HUES6 (cell line): ENCODE data around the gene SLC39A11.
"Not testable (repeated sequence)": the region's sequence is repeated elsewhere in the genome, so short reads cannot be mapped to it uniquely, and the experiment has no call there.

Experiments
- H3K27ac ChIP-seq: 2 replicates; pipeline ENCODE4 v1.7.0; 2013; ENCODE audit warnings: low read depth, mild to moderate bottlenecking, low read length, inconsistent platforms
- H3K27me3 ChIP-seq: 2 replicates; pipeline ENCODE4 v1.6.1; 2013; ENCODE audit warnings: low read length; ENCODE audit not compliant: control insufficient read depth, insufficient read depth
- H3K36me3 ChIP-seq: 2 replicates; pipeline ENCODE4 v1.6.1; 2013; ENCODE audit warnings: low read length; ENCODE audit not compliant: control insufficient read depth, insufficient read depth
- H3K4me1 ChIP-seq: 2 replicates; pipeline ENCODE4 v1.6.1; 2013; ENCODE audit warnings: low read length; ENCODE audit not compliant: control insufficient read depth, insufficient read depth
- H3K4me3 ChIP-seq: 2 replicates; pipeline ENCODE4 v1.5.1; 2013; ENCODE audit warnings: low read depth, low read length
- H3K9ac ChIP-seq: one replicate; pipeline ENCODE4 v1.6.1; 2013; ENCODE audit warnings: mild to moderate bottlenecking, low read length
- H3K9me3 ChIP-seq: 2 replicates; pipeline ENCODE4 v1.6.1; 2013; ENCODE audit warnings: low read depth, low read length; ENCODE audit not compliant: control insufficient read depth, insufficient read depth

SLC39A11 gene, protein sequence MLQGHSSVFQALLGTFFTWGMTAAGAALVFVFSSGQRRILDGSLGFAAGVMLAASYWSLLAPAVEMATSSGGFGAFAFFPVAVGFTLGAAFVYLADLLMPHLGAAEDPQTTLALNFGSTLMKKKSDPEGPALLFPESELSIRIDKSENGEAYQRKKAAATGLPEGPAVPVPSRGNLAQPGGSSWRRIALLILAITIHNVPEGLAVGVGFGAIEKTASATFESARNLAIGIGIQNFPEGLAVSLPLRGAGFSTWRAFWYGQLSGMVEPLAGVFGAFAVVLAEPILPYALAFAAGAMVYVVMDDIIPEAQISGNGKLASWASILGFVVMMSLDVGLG

DNA sequence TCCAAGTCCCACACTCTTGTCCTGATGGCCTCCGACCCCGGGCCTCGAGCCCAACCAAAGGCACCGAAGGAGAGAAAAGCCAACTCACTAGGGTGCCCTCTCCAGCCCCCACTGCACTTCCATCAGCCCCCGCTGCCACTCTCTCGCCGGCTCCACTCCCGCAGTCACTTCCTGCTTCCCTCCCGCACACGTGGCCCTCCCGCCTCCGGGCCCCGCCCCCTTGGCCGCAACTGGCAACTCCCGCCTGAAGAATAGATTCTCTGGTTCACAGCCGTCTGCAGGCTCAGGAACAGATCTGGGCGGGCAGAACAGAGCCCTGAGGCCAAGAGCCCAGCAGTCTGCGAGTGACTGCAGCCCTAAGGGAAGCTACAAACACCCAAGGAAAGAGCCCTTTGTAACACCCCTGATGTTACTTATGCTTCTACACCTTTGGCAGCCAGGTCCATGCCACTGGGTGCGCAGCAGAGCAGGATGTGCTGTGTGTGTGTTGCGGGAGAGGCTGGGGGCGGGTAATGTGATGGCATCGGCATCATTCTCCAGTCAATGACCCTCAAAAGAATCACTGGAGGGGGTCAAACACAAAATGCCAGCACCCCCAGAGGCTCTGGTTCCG lies at the start of gene SLC39A11:
Gene SLC39A11, minus strand, starts transcription at position 166 of the 613 bp plus-strand sequence. CDS start 3,924 bp downstream, outside the sequence.
- peak within 1 kb of the TSS; percentile 89 for H3K4me3 ChIP-seq
- peaks cover 13% of the 10 kb centered on the region for H3K4me1 ChIP-seq
- H3K27ac ChIP-seq = no peak within 1 kb of the TSS
- H3K9me3 ChIP-seq = no peaks in the 10 kb centered on the region
- peak within 1 kb of the TSS; percentile 59 for H3K9ac ChIP-seq
- peaks cover 5% of the 10 kb centered on the region; the same call in 1 of the 2 replicates for H3K36me3 ChIP-seq
- H3K27me3 ChIP-seq = no peaks in the 10 kb centered on the region

DNA sequence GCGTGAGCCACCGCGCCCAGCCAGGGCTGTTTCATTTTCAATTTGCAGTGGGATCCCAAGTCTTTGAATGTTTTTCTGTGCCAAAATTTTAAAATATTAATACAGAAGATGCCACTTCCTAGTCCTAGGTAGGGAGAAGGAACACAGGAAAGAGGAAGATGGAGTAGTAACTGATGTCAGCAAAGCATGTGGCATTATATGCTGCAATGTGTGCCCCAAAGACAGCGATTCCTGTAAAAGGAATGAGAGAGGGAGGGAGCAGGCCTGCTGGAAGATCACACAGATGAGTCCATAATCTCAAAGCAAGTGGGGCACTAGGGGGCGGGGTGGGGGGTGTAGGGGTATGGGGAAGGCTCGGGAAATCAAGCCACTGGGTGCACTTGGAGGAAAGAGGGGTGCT lies 48.9 kb upstream of the SLC39A11 start:
- peaks cover 17% of the 10 kb centered on the region for H3K9me3 ChIP-seq
- no peak overlapping the region for H3K9ac ChIP-seq
- no peaks in the 10 kb centered on the region for H3K27me3 ChIP-seq

DNA sequence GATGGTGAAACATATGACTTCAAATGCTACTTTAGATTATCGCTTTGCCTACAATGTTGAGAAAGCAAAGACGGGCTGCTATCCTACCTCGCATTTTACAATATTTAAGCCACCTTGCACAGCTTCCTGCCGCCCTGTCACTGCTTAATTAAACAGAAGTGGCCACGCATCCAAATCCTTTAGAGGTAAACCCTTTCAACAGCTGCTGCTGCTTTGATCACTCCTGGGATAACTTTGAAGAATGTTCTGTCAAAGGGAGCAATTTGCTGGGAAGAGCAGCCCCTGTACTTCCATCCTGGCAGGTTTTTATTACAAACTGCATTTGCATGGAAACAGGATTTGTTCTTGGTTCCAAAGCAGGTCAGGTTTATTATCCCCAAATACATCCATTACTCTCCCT lies 48.1 kb upstream of the SLC39A11 start:
- Histone ChIP-seq H3K4me3 (no peak overlapping the region), H3K36me3 (no peaks in the 10 kb centered on the region), H3K27ac (no peak overlapping the region), H3K4me1 (no peaks in the 10 kb centered on the region), H3K9me3 (peaks cover 13% of the 10 kb centered on the region), H3K27me3 (no peaks in the 10 kb centered on the region), H3K9ac (no peak overlapping the region)

More for the DNA sequence above, 48.9 kb upstream of the SLC39A11 start:
- Histone ChIP-seq H3K27ac (no peak overlapping the region), H3K4me1 (no peaks in the 10 kb centered on the region), H3K36me3 (no peaks in the 10 kb centered on the region), H3K4me3 (no peak overlapping the region)

DNA sequence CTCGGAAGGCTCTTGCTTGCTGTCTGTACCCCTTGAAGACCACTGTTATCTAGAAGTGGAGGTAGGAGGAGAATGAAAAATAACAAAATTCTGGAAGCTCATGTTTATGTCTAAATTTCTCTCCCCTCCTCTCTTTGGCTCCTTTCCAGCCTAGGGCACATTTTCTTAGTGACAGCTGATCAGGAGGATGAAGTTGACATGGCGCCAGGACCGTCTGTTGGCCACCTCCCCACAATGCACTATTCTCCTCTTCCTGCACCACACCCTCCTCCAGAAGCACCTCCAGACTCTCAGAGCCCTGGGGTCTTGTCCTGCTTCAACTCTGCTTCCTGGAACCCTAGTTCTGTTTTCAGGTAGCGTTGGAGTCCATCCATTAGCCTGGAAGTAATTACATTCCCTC lies 46.8 kb upstream of the SLC39A11 start:
- 0 out of 2 replicates have a peak, but pooled peaks cover 2% of the 10 kb centered on the region for H3K9me3 ChIP-seq
- no peaks in the 10 kb centered on the region for H3K27me3 ChIP-seq
- H3K4me3 ChIP-seq = no peak overlapping the region
- H3K4me1 ChIP-seq = no peaks in the 10 kb centered on the region
- H3K27ac ChIP-seq = no peak overlapping the region
- H3K9ac ChIP-seq = no peak overlapping the region
- H3K36me3 ChIP-seq = no peaks in the 10 kb centered on the region

DNA sequence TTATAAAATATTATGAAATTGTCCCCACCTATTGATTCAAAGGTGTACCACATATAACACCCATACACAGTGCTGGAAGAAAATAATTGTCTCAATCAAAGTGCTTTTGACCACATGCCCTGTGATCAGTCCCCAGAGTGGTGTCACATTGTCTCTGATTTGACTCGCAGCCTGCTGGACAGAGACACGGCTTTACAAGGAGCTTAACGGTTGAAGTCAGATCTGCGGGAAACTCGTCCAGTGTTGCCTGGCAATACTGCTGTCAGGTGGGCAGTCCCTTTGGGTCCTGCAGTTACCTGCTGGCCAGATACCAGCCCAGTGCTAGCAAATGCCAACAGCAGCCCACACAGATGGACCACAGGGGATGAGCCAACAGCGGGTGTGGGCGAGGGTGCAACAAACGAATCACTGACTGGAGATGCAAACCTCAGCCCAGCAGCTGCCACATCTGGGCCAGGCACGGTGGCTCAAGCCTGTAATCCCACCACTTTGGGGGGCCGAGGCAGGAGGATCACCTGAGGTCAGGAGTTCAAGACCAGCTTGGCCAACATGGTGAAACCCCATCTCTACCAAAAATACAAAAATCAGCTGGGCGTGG lies 46.2 kb upstream of the SLC39A11 start:
- Histone ChIP-seq H3K4me3 (no peak overlapping the region), H3K9ac (no peak overlapping the region), H3K27ac (no peak overlapping the region), H3K9me3 (no peaks in the 10 kb centered on the region), H3K4me1 (no peaks in the 10 kb centered on the region), H3K27me3 (no peaks in the 10 kb centered on the region), H3K36me3 (no peaks in the 10 kb centered on the region)

DNA sequence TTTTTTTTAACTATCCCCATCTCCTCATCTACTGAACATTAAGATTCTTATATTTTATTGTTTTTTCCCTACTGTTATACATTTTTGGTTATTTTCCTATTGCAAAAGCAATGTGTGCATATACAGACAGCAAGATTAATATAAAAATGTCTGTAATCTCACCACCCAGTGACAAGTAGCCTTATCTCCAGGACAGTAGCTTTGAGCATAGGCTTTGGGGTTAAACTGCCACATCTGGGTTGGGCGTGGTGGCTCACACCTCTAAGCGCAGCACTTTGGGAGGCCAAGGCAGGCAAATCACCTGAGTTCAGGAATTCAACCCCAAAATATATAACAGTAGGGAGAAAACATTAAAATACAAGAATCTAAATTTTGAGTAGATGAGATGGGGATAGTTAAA lies 44.9 kb upstream of the SLC39A11 start:
- Histone ChIP-seq H3K27ac (no peak overlapping the region), H3K27me3 (no peaks in the 10 kb centered on the region), H3K4me1 (peaks cover 2% of the 10 kb centered on the region; the same call in 1 of the 2 replicates), H3K4me3 (no peak overlapping the region), H3K9me3 (no peaks in the 10 kb centered on the region), H3K9ac (no peak overlapping the region), H3K36me3 (no peaks in the 10 kb centered on the region)

DNA sequence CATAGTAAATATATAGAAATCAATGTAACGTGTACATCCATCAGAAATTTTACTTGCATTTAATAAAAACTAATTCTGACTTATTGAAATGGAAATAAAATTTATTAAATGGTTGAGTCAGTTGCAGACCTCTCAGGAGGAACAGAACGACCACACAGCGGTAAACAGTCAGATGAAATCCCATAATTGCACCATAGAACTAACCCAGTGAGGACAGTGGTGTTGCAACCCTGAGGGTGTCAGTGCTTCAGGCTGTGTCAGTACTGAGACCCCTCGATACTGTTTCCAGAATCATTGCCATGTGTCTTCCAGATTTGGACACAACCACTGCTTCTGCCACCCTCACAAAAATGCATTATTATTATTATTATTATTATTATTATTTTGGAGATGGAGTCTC lies 43.3 kb upstream of the SLC39A11 start:
- no peak overlapping the region for H3K27ac ChIP-seq
- H3K4me3 ChIP-seq = no peak overlapping the region
- H3K9ac ChIP-seq = no peak overlapping the region
- peaks cover 6% of the 10 kb centered on the region for H3K4me1 ChIP-seq
- no peaks in the 10 kb centered on the region for H3K9me3 ChIP-seq
- no peaks in the 10 kb centered on the region for H3K36me3 ChIP-seq
- H3K27me3 ChIP-seq = no peaks in the 10 kb centered on the region

DNA sequence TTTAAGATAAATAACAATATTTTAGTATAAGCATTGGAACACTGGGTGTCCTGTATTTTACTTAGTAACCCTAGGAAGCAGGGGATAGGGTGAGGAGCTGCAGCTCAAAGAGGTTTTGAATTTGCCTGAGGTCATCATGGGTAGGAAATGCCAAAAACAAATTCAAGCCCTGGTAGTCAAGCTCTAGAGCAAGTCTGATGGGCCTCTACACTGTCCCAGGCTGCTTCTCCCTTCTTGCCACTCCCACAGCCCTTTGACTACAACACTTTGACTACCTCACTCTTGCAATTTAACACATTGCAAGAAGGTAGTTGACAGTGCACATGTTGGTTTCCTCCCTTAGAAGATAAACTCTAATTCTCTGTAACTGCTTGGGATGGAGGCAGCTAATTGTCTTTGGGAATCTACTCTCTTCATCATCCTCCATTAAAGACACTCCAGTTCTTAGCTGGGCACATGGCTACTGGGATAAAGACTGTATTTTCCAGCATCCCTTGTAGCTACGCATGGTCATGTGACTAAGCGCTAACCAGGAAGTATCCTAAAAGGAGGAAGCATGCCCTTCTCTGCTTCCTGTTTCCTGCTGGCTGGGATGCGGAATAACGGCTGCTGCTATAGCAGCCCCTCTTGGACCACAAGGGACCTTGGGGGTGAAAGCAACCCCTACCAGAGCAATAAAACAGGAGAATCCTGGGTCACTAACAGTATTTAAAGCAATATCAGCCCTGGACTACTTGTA lies 41.6 kb upstream of the SLC39A11 start:
- Histone ChIP-seq H3K27ac (no peak overlapping the region), H3K9ac (no peak overlapping the region), H3K36me3 (no peaks in the 10 kb centered on the region), H3K27me3 (no peaks in the 10 kb centered on the region), H3K9me3 (no peaks in the 10 kb centered on the region), H3K4me3 (no peak overlapping the region), H3K4me1 (peaks cover 6% of the 10 kb centered on the region)

DNA sequence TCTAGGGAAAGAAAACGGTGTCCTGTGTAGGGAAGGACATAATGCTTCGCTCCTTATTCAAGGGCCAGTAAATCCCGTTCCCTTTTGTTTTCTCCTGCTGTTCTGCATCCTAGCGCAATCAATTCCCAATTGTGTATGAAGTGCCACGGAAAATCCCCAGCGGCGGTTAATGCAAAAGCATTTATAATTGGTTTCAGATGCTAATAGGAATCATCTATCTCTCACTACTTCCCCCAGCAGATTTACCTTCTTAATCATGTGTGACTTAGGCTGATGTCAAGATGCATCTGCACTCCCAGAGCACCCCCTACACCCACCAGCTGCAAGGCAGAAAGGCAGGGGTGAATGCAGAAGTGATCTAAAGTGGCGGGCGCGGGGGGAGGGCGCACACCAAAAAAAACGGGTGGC lies 39.6 kb upstream of the SLC39A11 start:
- H3K27me3 ChIP-seq = no peaks in the 10 kb centered on the region
- no peak overlapping the region for H3K27ac ChIP-seq
- no peak overlapping the region for H3K9ac ChIP-seq
- H3K4me1 ChIP-seq = peaks cover 6% of the 10 kb centered on the region
- no peak overlapping the region for H3K4me3 ChIP-seq
- no peaks in the 10 kb centered on the region for H3K36me3 ChIP-seq
- H3K9me3 ChIP-seq = no peaks in the 10 kb centered on the region

DNA sequence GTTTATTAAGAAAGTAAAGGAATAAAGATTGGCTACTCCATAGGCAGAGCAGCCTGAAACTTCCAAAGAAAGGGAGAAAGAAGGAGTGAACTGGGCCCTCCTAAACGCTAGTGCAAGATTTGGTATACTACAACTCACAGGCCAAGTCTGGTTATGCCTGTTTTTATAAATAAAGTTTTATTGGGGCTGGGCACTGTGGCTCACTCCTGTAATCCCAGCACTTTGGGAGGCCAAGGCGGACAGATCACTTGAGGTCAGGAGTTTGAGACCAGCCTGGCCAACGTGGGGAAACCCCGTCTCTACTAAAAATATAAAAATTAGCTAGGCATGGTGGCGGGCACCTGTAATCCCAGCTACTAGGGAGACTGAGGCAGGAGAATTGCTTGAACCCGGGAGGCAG lies 39.0 kb upstream of the SLC39A11 start:
- not testable (repeated sequence) for H3K4me1 ChIP-seq, H3K4me3 ChIP-seq, H3K27ac ChIP-seq, H3K36me3 ChIP-seq, H3K9me3 ChIP-seq, H3K9ac ChIP-seq, H3K27me3 ChIP-seq

DNA sequence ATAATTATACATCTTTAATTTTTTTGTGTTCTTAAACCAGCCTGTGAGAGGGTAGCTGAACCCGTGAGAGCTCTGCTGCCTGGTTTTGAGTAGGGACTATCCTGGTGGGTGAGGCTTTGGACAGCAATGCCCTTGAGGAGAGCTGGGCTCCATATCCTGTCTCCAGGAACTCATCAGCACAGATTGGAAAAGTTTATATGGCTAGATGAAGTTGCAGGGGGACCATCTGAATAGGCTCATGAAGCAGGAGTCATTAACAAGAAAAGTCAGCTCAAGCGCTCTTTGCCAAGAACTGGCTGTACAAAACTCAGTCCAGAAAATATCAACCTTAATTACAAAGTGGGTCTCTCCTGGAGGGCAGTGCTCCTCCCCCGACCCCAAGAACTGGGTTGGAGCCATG lies 38.5 kb upstream of the SLC39A11 start:
- no peaks in the 10 kb centered on the region for H3K27me3 ChIP-seq
- no peak overlapping the region for H3K27ac ChIP-seq
- no peak overlapping the region for H3K4me3 ChIP-seq
- no peak overlapping the region for H3K9ac ChIP-seq
- H3K9me3 ChIP-seq = no peaks in the 10 kb centered on the region
- H3K36me3 ChIP-seq = no peaks in the 10 kb centered on the region
- peaks cover 6% of the 10 kb centered on the region for H3K4me1 ChIP-seq
